ENCODE results near the gene LINGO3. TPM values are rescaled to one million over a fixed set of nuclear protein-coding genes. Genes with fewer than 3 reads are reported as not detected.

LINGO3 gene
- polyA plus RNA-seq, 1 donor from 2014 or later, result 2.7 TPM

- Histone ChIP-seq H3K9ac (ENCODE audit: low read length) (no peak overlapping the region), H3K27me3 (ENCODE audit: insufficient read depth, low read depth, low read length) (peaks cover 5% of the 10 kb centered on the region), H3K79me2 (replicated peaks; ENCODE audit: insufficient read depth, low read length) (peaks cover 21% of the 10 kb centered on the region), H3K4me3 (ENCODE audit: low read length) (no peak overlapping the region), H3K36me3 (ENCODE audit: insufficient read depth, low read length) (no peaks in the 10 kb centered on the region), H3K27ac (ENCODE audit: low read length) (no peak overlapping the region), H3K4me2 (ENCODE audit: low read length) (no peak overlapping the region), H3F3A (ENCODE audit: insufficient read depth, low read length, poor library complexity, severe bottlenecking) (peaks cover 4% of the 10 kb centered on the region), H4K20me1 (ENCODE audit: insufficient read depth) (peaks cover 18% of the 10 kb centered on the region), H3K9me3 (ENCODE audit: low read length) (no peaks in the 10 kb centered on the region), H2AFZ (ENCODE audit: low read depth, low read length) (no peak overlapping the region), H3K9me2 (ENCODE audit: insufficient read depth, low read length) (no peaks in the 10 kb centered on the region)
- TF ChIP-seq RAD21 (conservative IDR thresholded peaks at IDR 0.05) (no peak), MXI1 (conservative IDR thresholded peaks at IDR 0.05; ENCODE audit: poor library complexity, severe bottlenecking) (no peak), SMC3 (conservative IDR thresholded peaks at IDR 0.05; ENCODE audit: poor library complexity) (no peak), TAF1 (IDR thresholded peaks at IDR 0.05; ENCODE audit: low read depth) (no peak), POLR2AphosphoS5 (IDR thresholded peaks at IDR 0.05) (no peak), EZH2 (IDR thresholded peaks at IDR 0.05; ENCODE audit: borderline replicate concordance, insufficient read depth, low read length, poor library complexity, severe bottlenecking) (no peak), REST (IDR thresholded peaks at IDR 0.05; ENCODE audit: borderline replicate concordance) (no peak), EP300 (conservative IDR thresholded peaks at IDR 0.05; ENCODE audit: poor library complexity, severe bottlenecking) (no peak), CTCF (IDR thresholded peaks at IDR 0.05; ENCODE audit: poor library complexity, severe bottlenecking) (no peak)
Measured at GRCh38 chr19:2277138-2277537, 30.8 kb downstream of the LINGO3 start.

GRCh38 chr19:2276429-2276986, 31.4 kb downstream of the LINGO3 start:
- no peaks in the 10 kb centered on the region for H3K36me3 ChIP-seq (ENCODE audit: insufficient read depth, low read length)
- no peak overlapping the region for H3K9ac ChIP-seq (ENCODE audit: low read length)
- H3K9me3 ChIP-seq (ENCODE audit: low read length), result no peaks in the 10 kb centered on the region
- H3K9me2 ChIP-seq (ENCODE audit: insufficient read depth, low read length), result no peaks in the 10 kb centered on the region
- H3F3A ChIP-seq (ENCODE audit: insufficient read depth, low read length, poor library complexity, severe bottlenecking), result peaks cover 4% of the 10 kb centered on the region
- H3K79me2 ChIP-seq (replicated peaks; ENCODE audit: insufficient read depth, low read length), result peaks cover 25% of the 10 kb centered on the region
- H3K27me3 ChIP-seq (ENCODE audit: insufficient read depth, low read depth, low read length), result no peaks in the 10 kb centered on the region
- H4K20me1 ChIP-seq (ENCODE audit: insufficient read depth), result peaks cover 23% of the 10 kb centered on the region
- TF ChIP-seq EP300 (conservative IDR thresholded peaks at IDR 0.05; ENCODE audit: poor library complexity, severe bottlenecking), result no peak
- no peak for TF ChIP-seq RAD21 (conservative IDR thresholded peaks at IDR 0.05)
- no peak overlapping the region for H3K4me2 ChIP-seq (ENCODE audit: low read length)
- no peak overlapping the region for H2AFZ ChIP-seq (ENCODE audit: low read depth, low read length)
- no peak overlapping the region for H3K27ac ChIP-seq (ENCODE audit: low read length)
- H3K4me3 ChIP-seq (ENCODE audit: low read length), result no peak overlapping the region

Data from neural cell (in vitro differentiated cells).